ENCODE measurements around the gene CYP24A1. TPM values are rescaled to one million over a fixed set of nuclear protein-coding genes. Genes with fewer than 3 reads are reported as not detected.

Gene CYP24A1
- polyA plus RNA-seq, 1 donor from 2014 or later: 0.12 TPM

DNA sequence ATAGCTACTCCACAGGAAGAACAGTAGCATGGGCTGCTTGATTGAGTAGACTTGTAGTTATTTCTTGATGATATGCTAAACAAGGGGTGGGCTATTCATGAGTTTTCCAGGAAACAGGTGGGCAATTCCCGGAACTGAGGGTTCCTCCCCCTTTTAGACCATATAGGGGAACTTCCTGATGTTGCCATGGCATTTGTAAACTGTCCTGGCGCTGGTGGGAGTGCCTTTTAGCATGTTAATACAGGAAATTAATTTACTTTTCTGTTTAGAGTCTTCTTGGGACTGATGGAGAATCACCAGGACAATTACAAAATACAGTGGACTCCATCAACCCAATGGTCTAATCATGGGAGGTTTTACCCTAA is 22.7 kb downstream of the CYP24A1 start:
- H3K27ac ChIP-seq (ENCODE audit: low read length): no peak overlapping the region
- H2AFZ ChIP-seq (ENCODE audit: low read depth, low read length): no peak overlapping the region
- no peak overlapping the region for H3K4me3 ChIP-seq (ENCODE audit: low read length)
- no peaks in the 10 kb centered on the region for H3F3A ChIP-seq (ENCODE audit: insufficient read depth, low read length, poor library complexity, severe bottlenecking)
- no peak for TF ChIP-seq EP300 (conservative IDR thresholded peaks at IDR 0.05; ENCODE audit: poor library complexity, severe bottlenecking)
- no peak for TF ChIP-seq RAD21 (conservative IDR thresholded peaks at IDR 0.05)
- TF ChIP-seq, protein P1, sequence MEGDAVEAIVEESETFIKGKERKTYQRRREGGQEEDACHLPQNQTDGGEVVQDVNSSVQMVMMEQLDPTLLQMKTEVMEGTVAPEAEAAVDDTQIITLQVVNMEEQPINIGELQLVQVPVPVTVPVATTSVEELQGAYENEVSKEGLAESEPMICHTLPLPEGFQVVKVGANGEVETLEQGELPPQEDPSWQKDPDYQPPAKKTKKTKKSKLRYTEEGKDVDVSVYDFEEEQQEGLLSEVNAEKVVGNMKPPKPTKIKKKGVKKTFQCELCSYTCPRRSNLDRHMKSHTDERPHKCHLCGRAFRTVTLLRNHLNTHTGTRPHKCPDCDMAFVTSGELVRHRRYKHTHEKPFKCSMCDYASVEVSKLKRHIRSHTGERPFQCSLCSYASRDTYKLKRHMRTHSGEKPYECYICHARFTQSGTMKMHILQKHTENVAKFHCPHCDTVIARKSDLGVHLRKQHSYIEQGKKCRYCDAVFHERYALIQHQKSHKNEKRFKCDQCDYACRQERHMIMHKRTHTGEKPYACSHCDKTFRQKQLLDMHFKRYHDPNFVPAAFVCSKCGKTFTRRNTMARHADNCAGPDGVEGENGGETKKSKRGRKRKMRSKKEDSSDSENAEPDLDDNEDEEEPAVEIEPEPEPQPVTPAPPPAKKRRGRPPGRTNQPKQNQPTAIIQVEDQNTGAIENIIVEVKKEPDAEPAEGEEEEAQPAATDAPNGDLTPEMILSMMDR (IDR thresholded peaks at IDR 0.05; ENCODE audit: poor library complexity, severe bottlenecking): no peak
- no peak for TF ChIP-seq TAF1 (IDR thresholded peaks at IDR 0.05; ENCODE audit: low read depth)
- TF ChIP-seq SMC3 (conservative IDR thresholded peaks at IDR 0.05; ENCODE audit: poor library complexity): no peak
- no peak for TF ChIP-seq REST (IDR thresholded peaks at IDR 0.05; ENCODE audit: borderline replicate concordance)
- TF ChIP-seq MXI1 (conservative IDR thresholded peaks at IDR 0.05; ENCODE audit: poor library complexity, severe bottlenecking): no peak
- H3K79me2 ChIP-seq (replicated peaks; ENCODE audit: insufficient read depth, low read length): no peaks in the 10 kb centered on the region
- no peak overlapping the region for H3K9ac ChIP-seq (ENCODE audit: low read length)
- no peaks in the 10 kb centered on the region for H3K27me3 ChIP-seq (ENCODE audit: insufficient read depth, low read depth, low read length)
- no peak overlapping the region for H3K4me2 ChIP-seq (ENCODE audit: low read length)
- no peaks in the 10 kb centered on the region for H3K9me2 ChIP-seq (ENCODE audit: insufficient read depth, low read length)
- H3K9me3 ChIP-seq (ENCODE audit: low read length): no peaks in the 10 kb centered on the region
- no peaks in the 10 kb centered on the region for H4K20me1 ChIP-seq (ENCODE audit: insufficient read depth)
- no peaks in the 10 kb centered on the region for H3K36me3 ChIP-seq (ENCODE audit: insufficient read depth, low read length)

- TF ChIP-seq TAF1 (IDR thresholded peaks at IDR 0.05; ENCODE audit: low read depth): no peak
- no peak for TF ChIP-seq REST (IDR thresholded peaks at IDR 0.05; ENCODE audit: borderline replicate concordance)
- no peak for TF ChIP-seq SMC3 (conservative IDR thresholded peaks at IDR 0.05; ENCODE audit: poor library complexity)
- TF ChIP-seq EP300 (conservative IDR thresholded peaks at IDR 0.05; ENCODE audit: poor library complexity, severe bottlenecking): no peak
- no peak for TF ChIP-seq MXI1 (conservative IDR thresholded peaks at IDR 0.05; ENCODE audit: poor library complexity, severe bottlenecking)
- no peak for TF ChIP-seq POLR2AphosphoS5 (IDR thresholded peaks at IDR 0.05)
- TF ChIP-seq, protein P1 (IDR thresholded peaks at IDR 0.05; ENCODE audit: poor library complexity, severe bottlenecking): no peak
- no peak for TF ChIP-seq RAD21 (conservative IDR thresholded peaks at IDR 0.05)
- TF ChIP-seq EZH2 (IDR thresholded peaks at IDR 0.05; ENCODE audit: borderline replicate concordance, insufficient read depth, low read length, poor library complexity, severe bottlenecking): no peak
- Histone ChIP-seq H3K36me3 (ENCODE audit: insufficient read depth, low read length) (no peaks in the 10 kb centered on the region), H3K9me3 (ENCODE audit: low read length) (no peaks in the 10 kb centered on the region), H3K27ac (ENCODE audit: low read length) (no peak overlapping the region), H3K27me3 (ENCODE audit: insufficient read depth, low read depth, low read length) (no peaks in the 10 kb centered on the region), H3K9me2 (ENCODE audit: insufficient read depth, low read length) (no peaks in the 10 kb centered on the region), H3F3A (ENCODE audit: insufficient read depth, low read length, poor library complexity, severe bottlenecking) (no peaks in the 10 kb centered on the region), H3K9ac (ENCODE audit: low read length) (no peak overlapping the region), H3K4me2 (ENCODE audit: low read length) (no peak overlapping the region), H3K79me2 (replicated peaks; ENCODE audit: insufficient read depth, low read length) (no peaks in the 10 kb centered on the region), H3K4me3 (ENCODE audit: low read length) (no peak overlapping the region), H2AFZ (ENCODE audit: low read depth, low read length) (no peak overlapping the region), H4K20me1 (ENCODE audit: insufficient read depth) (no peaks in the 10 kb centered on the region)
Observed at GRCh38 chr20:54149765-54150264, 24.0 kb downstream of the CYP24A1 start.
